Body of pancreas (tissue), 4 donors: ENCODE measurements around the gene MAGEF1. TPM values are rescaled to one million over a fixed set of nuclear protein-coding genes. Genes with fewer than 3 reads are reported as not detected.

Experiments used
- ATAC-seq: fragments of 150-250 bp; one replicate; pipeline ENCODE4 v1.9.1; 2016
- DNase-seq, 4 donors: peaks; one replicate each; pipeline ENCODE4 v3.0.0-alpha.2; 2019
- H3K27ac ChIP-seq, 4 donors: fragments of 200-600 bp; sonication (generic); 1 replicate in 3 of 4; 2 replicates in 1 of 4; pipeline versions ENCODE4 v1.5.1 to v1.6.1; 2016 to 2019; ENCODE audit warnings: mild to moderate bottlenecking in 1 of 4, mixed read lengths in 1 of 4, moderate library complexity in 1 of 4
- H3K27me3 ChIP-seq, 2 donors: fragments of 200-600 bp; sonication (generic); one replicate each; pipeline ENCODE4 v1.6.0; 2016; ENCODE audit warnings: mild to moderate bottlenecking in 1 of 2
- H3K36me3 ChIP-seq, 2 donors: fragments of 200-600 bp; sonication (generic); replicated peaks in 1 of 2; 2 replicates each; pipeline ENCODE4 v1.5.1; 2016; ENCODE audit warnings: low read depth in 2 of 2; ENCODE audit not compliant: insufficient read depth in 1 of 2
- H3K4me1 ChIP-seq: fragments of 200-600 bp; sonication (generic); one replicate; pipeline ENCODE4 v1.6.0; 2016
- H3K4me3 ChIP-seq, 2 donors: fragments of 200-600 bp; sonication (generic); 1 replicate in 1 of 2; 2 replicates in 1 of 2; pipeline ENCODE4 v1.5.1; 2016 to 2019
- H3K9me3 ChIP-seq, 3 donors: fragments of 200-600 bp; sonication (generic); 1 replicate in 2 of 3; 2 replicates in 1 of 3; pipeline ENCODE4 v1.5.1; 2016
- CTCF ChIP-seq, 7 experiments: fragments of 450-650 bp in 4 of 7; fragments of 200-600 bp in 3 of 7; sonication (generic) in 3 of 7; IDR thresholded peaks; one replicate each; pipeline ENCODE4 v1.5.1; 2016 to 2019; ENCODE audit warnings: antibody characterized with exemption in 7 of 7
- POLR2A ChIP-seq, 3 donors: fragments of 450-650 bp; IDR thresholded peaks; one replicate each; pipeline ENCODE4 v1.6.1; 2016; ENCODE audit warnings: antibody characterized with exemption in 3 of 3, mild to moderate bottlenecking in 2 of 3
- WGBS, 2 donors: methylation state at CpG; one replicate each; pipeline ENCODE4 v1.1.5; 2017; 5-methylcytosine and 5-hydroxymethylcytosine counted together
- intact Hi-C: fragments of 100-400 bp; cut with DNase I; formaldehyde crosslinking; loops from one replicate; pipeline ENCODE4 v1.15.1; 2023
- total RNA-seq, 2 donors: library from RNA; depleted of rRNA; stranded (reverse); fragments of >200 nt; gene quantifications; one replicate each; pipeline ENCODE4 v1.1.0, GENCODE V29; 2016

MAGEF1 gene
- total RNA-seq, 2 donors from 2014 or later = 21.8 to 31.1 TPM

- WGBS, 2 donors = 68 to 76% methylated on average over 7 of the region's 7 CpGs
- TF ChIP-seq POLR2A (IDR thresholded peaks at IDR 0.05) = no peak
- ATAC-seq (no peak), DNase-seq (no peak)
- Histone ChIP-seq H3K9me3 (no peaks in the 10 kb centered on the region), H3K4me1 (no peaks in the 10 kb centered on the region), H3K27me3 (no peaks in the 10 kb centered on the region), H3K36me3 (no peaks in the 10 kb centered on the region), H3K4me3 (no peak overlapping the region), H3K27ac (no peak overlapping the region)
- intact Hi-C loops = no loop called here
Observed at GRCh38 chr3:184669578-184669977, 42.3 kb downstream of the MAGEF1 start.

DNA sequence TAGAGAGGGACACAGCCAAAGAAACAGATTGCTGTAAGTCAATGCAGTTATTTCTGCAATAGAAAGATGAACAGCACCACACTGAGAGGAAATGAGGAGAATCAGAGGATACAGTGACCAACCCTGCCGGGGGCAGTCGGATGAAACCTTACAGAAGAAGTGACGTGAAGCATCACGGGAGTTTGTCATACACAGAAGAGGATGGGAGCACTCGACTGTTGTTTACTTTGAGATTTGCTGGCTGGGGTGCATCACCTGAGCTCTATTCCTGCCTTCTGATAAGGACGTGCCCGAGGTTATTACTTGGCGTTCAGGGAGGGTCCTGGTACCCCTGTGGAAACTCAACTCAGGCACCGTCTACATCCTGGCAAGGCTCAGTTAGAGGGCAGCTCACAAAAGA, 45.4 kb downstream of the MAGEF1 start:
- ATAC-seq = no peak
- H3K4me1 ChIP-seq = no peaks in the 10 kb centered on the region
- WGBS, 2 donors = 53 to 64% methylated on average over 9 of the region's 9 CpGs

DNA sequence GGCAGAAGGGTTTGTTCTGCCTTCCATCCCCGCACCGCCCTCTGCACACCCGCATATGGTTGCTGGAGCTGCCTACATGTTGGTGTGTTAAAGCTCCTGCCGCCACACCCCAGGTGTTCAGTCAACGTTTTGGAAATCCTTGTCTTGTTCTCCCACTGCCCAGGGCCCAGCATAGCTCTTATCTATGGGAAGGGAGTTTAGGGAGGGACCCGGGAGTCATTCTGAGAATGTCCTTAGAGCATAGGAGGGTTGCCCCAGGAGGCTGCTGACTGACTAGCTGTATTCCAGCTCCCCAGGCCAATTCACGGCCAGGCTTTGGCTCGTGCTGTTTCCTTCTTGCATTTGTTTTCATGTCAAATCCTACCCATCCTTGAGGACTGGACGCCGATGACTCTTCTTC, 46.8 kb downstream of the MAGEF1 start:
- intact Hi-C loops = no loop called here
- Histone ChIP-seq H3K4me1 (no peaks in the 10 kb centered on the region), H3K4me3 (no peak overlapping the region), H3K27me3 (no peaks in the 10 kb centered on the region), H3K36me3 (no peaks in the 10 kb centered on the region), H3K9me3 (no peaks in the 10 kb centered on the region), H3K27ac (no peak overlapping the region)
- WGBS, 2 donors = 83 to 84% methylated on average over 10 of the region's 10 CpGs
- ATAC-seq (no peak), DNase-seq (no peak)
- TF ChIP-seq CTCF (IDR thresholded peaks at IDR 0.05) (no peak), POLR2A (IDR thresholded peaks at IDR 0.05) (no peak)

More for the DNA sequence above, 45.4 kb downstream of the MAGEF1 start:
- Histone ChIP-seq H3K27me3 (no peaks in the 10 kb centered on the region), H3K27ac (no peak overlapping the region), H3K36me3 (no peaks in the 10 kb centered on the region), H3K4me3 (no peak overlapping the region), H3K9me3 (no peaks in the 10 kb centered on the region)
- intact Hi-C loops = no loop called here
- DNase-seq = no peak
- no peak for TF ChIP-seq POLR2A (IDR thresholded peaks at IDR 0.05)
- TF ChIP-seq CTCF (IDR thresholded peaks at IDR 0.05) = no peak

DNA sequence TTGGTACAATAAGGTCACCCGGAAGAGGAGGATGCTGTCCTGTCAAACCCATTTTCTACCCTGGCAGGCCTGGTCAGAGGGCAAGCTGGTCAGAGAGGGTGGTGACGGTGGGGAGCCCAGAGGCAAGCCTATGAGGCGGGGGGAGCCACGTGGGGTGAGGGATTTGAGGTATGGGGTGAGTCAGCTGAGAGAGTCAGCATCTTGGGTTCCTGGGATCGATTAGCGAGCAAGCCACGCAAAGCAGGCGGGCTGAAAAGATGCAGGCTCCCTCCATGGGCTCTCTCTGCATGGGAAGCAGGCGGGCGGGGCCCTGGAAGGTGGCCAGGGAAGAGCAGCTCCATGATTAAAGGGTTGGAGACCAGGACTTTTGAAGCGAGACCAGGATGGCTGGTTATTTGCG, 48.1 kb downstream of the MAGEF1 start:
- H3K36me3 ChIP-seq = no peaks in the 10 kb centered on the region
- DNase-seq (no peak), ATAC-seq (no peak)
- no peaks in the 10 kb centered on the region for H3K27me3 ChIP-seq
- TF ChIP-seq CTCF (IDR thresholded peaks at IDR 0.05) = no peak
- no peak for TF ChIP-seq POLR2A (IDR thresholded peaks at IDR 0.05)
- no peaks in the 10 kb centered on the region for H3K9me3 ChIP-seq
- H3K4me3 ChIP-seq = no peak overlapping the region
- WGBS, 2 donors = 77 to 83% methylated on average over 12 of the region's 12 CpGs
- H3K4me1 ChIP-seq = no peaks in the 10 kb centered on the region
- no peak overlapping the region for H3K27ac ChIP-seq
- intact Hi-C loops = no loop called here

GRCh38 chr3:184663356-184663755, 48.5 kb downstream of the MAGEF1 start:
- H3K27me3 ChIP-seq = no peaks in the 10 kb centered on the region
- no peaks in the 10 kb centered on the region for H3K4me1 ChIP-seq
- no peak for ATAC-seq
- H3K4me3 ChIP-seq = no peak overlapping the region
- 85 to 90% methylated on average over 6 of the region's 6 CpGs for WGBS, 2 donors
- intact Hi-C loops = no loop called here
- no peak for TF ChIP-seq POLR2A (IDR thresholded peaks at IDR 0.05)
- no peak for TF ChIP-seq CTCF (IDR thresholded peaks at IDR 0.05)
- no peaks in the 10 kb centered on the region for H3K9me3 ChIP-seq
- H3K36me3 ChIP-seq = no peaks in the 10 kb centered on the region
- no peak for DNase-seq
- H3K27ac ChIP-seq = no peak overlapping the region
